GM12874 (cell line): ENCODE results near the gene PNPLA6.

ENCODE experiments used
- TF ChIP-seq, protein P1 (sequence below): IDR thresholded peaks from 2 replicates; pipeline ENCODE4 v1.5.1; 2011; ENCODE audit warnings: low read depth, mild to moderate bottlenecking, control low read depth, low read length, moderate library complexity; ENCODE audit not compliant: insufficient read depth

Gene PNPLA6

DNA sequence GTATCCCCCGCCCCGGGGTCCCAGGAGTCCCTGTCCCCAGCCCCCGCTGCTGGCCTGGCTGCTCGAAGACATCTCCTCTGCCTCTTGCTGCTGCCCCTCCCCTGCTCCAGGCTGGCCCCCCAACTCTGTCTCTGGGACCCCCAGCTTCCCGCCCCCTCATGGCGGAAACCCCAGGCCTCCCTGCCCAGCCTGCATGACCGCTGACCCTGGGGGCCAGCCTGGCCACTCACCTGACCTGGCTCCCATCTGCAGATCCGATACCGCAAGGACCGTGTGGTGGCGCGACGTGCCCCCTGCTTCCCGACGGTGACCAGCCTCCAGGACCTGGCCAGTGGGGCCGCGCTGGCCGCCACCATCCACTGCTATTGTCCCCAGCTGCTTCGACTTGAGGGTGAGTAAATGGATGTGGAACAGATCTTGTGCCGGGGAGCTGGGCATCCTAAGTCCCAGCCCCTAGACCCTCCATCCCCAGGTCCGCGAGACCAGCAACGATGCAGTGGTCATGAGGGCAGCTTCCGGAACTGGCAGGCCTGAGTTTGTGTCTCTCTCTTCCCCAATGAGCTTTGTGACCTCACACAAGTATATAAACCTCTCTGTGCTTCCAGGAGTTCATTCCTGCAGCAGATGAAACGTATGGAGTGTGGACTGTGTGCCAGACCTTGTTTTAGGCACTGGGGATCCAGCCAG is 72.5 kb downstream of the PNPLA6 start:
- TF ChIP-seq, protein P1, sequence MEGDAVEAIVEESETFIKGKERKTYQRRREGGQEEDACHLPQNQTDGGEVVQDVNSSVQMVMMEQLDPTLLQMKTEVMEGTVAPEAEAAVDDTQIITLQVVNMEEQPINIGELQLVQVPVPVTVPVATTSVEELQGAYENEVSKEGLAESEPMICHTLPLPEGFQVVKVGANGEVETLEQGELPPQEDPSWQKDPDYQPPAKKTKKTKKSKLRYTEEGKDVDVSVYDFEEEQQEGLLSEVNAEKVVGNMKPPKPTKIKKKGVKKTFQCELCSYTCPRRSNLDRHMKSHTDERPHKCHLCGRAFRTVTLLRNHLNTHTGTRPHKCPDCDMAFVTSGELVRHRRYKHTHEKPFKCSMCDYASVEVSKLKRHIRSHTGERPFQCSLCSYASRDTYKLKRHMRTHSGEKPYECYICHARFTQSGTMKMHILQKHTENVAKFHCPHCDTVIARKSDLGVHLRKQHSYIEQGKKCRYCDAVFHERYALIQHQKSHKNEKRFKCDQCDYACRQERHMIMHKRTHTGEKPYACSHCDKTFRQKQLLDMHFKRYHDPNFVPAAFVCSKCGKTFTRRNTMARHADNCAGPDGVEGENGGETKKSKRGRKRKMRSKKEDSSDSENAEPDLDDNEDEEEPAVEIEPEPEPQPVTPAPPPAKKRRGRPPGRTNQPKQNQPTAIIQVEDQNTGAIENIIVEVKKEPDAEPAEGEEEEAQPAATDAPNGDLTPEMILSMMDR = no peak

DNA sequence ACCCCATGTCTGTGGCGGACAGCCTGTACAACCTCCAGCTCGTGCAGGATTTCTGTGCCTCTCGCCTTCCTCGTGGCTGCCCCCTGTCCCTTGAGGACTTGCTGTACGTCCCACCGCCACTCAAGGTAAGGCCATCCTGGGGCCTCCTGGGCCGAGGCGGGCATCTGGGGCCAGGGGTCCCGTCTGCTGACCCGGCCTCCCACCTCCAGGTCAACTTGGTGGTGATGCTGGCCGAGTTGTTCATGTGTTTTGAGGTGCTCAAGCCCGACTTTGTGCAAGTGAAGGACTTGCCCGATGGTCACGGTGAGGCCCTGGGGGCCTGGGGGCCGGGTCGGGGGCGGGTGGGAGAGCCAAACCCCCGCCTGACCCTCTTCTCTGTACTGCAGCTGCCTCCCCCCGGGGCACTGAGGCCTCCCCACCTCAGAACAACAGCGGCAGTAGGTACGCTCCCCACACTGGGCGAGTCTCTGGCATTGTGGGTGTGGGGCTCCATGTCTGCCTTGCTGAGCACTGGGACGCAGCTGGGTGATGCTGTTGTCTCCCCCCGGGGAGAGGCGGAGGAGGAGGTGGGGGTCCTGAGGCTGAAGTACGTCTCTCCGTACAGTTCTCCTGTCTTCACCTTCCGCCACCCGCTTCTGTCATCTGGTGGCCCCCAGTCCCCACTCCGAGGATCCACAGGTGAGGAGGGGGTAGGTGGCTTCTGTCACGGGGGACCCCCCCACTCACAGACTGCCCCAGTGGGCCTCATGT is 75.1 kb downstream of the PNPLA6 start:
- TF ChIP-seq, protein P1 = no peak
